Activated CD8-positive, alpha-beta memory T cell treated with anti-CD3 and anti-CD28 coated beads for 1 hour (primary cell): ENCODE results near the gene CHRNA3.

Experiments used
- DNase-seq, 2 donors: peaks; one replicate each; pipeline ENCODE4 v3.0.0-alpha.2; 2020; ENCODE audit warnings: low read depth in 1 of 2; ENCODE audit errors: extremely low read depth in 1 of 2

The CHRNA3 gene

GRCh38 chr15:78620527-78621421 is at the start of gene CHRNA3:
CHRNA3 (minus strand) TSS chr15:78620996; CDS start chr15:78620794, 202 bp downstream.
- DNase-seq: no peak

- DNase-seq: no peak
Observed at GRCh38 chr15:78668987-78669386, 48.2 kb upstream of the CHRNA3 start.

- no peak for DNase-seq
Observed at GRCh38 chr15:78667578-78668236, 46.9 kb upstream of the CHRNA3 start.

GRCh38 chr15:78666010-78666409 is 45.2 kb upstream of the CHRNA3 start:
- no peak for DNase-seq

- no peak for DNase-seq
Observed at GRCh38 chr15:78663703-78664102, 42.9 kb upstream of the CHRNA3 start.

GRCh38 chr15:78662028-78662427 is 41.2 kb upstream of the CHRNA3 start:
- DNase-seq: no peak

GRCh38 chr15:78661001-78661400 is 40.2 kb upstream of the CHRNA3 start:
- DNase-seq: no peak

- DNase-seq: no peak
Observed at GRCh38 chr15:78660584-78660983, 39.8 kb upstream of the CHRNA3 start.

- DNase-seq: no peak
Observed at GRCh38 chr15:78658823-78659222, 38.0 kb upstream of the CHRNA3 start.

GRCh38 chr15:78654272-78654671 is 33.5 kb upstream of the CHRNA3 start:
- DNase-seq: no peak

GRCh38 chr15:78651930-78652615 is 31.3 kb upstream of the CHRNA3 start:
- DNase-seq: no peak

- no peak for DNase-seq
Observed at GRCh38 chr15:78651007-78651406, 30.2 kb upstream of the CHRNA3 start.

GRCh38 chr15:78650022-78650421 is 29.2 kb upstream of the CHRNA3 start:
- no peak for DNase-seq

- DNase-seq: no peak
Observed at GRCh38 chr15:78645009-78645408, 24.2 kb upstream of the CHRNA3 start.

- DNase-seq: no peak
Observed at GRCh38 chr15:78642331-78642730, 21.5 kb upstream of the CHRNA3 start.

- no peak for DNase-seq
Observed at GRCh38 chr15:78641749-78642275, 21.0 kb upstream of the CHRNA3 start.

- DNase-seq: no peak
Observed at GRCh38 chr15:78641102-78641748, 20.4 kb upstream of the CHRNA3 start, which contains the start of gene CHRNB4. CHRNB4 (minus strand) TSS chr15:78641210; CDS start chr15:78641133, 77 bp downstream.

- DNase-seq: no peak
Observed at GRCh38 chr15:78640527-78641101, 19.8 kb upstream of the CHRNA3 start.

GRCh38 chr15:78638658-78639314 is 18.0 kb upstream of the CHRNA3 start:
- DNase-seq: no peak
